Measurements from ENCODE around the gene SPEG.

GRCh38 chr2:219465659-219466561 lies 31.3 kb downstream of the SPEG start:
- TF ChIP-seq, protein P1, sequence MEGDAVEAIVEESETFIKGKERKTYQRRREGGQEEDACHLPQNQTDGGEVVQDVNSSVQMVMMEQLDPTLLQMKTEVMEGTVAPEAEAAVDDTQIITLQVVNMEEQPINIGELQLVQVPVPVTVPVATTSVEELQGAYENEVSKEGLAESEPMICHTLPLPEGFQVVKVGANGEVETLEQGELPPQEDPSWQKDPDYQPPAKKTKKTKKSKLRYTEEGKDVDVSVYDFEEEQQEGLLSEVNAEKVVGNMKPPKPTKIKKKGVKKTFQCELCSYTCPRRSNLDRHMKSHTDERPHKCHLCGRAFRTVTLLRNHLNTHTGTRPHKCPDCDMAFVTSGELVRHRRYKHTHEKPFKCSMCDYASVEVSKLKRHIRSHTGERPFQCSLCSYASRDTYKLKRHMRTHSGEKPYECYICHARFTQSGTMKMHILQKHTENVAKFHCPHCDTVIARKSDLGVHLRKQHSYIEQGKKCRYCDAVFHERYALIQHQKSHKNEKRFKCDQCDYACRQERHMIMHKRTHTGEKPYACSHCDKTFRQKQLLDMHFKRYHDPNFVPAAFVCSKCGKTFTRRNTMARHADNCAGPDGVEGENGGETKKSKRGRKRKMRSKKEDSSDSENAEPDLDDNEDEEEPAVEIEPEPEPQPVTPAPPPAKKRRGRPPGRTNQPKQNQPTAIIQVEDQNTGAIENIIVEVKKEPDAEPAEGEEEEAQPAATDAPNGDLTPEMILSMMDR (conservative IDR thresholded peaks at IDR 0.05), result no peak
- TF ChIP-seq ZFX (IDR thresholded peaks at IDR 0.05), result no peak

Data from C4-2B (cell line).